Measurements from ENCODE around the gene ERMP1.

Gene ERMP1

GRCh38 chr9:5839572-5839902, 6.6 kb upstream of the ERMP1 start:
- H3K27me3 ChIP-seq, result no peaks in the 10 kb centered on the region
- H3K4me1 ChIP-seq, result no peaks in the 10 kb centered on the region
- no peaks in the 10 kb centered on the region for H3K9me3 ChIP-seq
- no peak overlapping the region for H3K4me3 ChIP-seq
- no peak for TF ChIP-seq CTCF (IDR thresholded peaks at IDR 0.05)
- H3K36me3 ChIP-seq, result peaks cover 0 to 6% (median 0%) of the 10 kb centered on the region in 3 donors
- no peak overlapping the region for H3K27ac ChIP-seq
- DNase-seq, result no peak
- intact Hi-C loops (cut with DNase I; ENCODE audit: low total_unique reads), result no loop called here

- Histone ChIP-seq H3K4me1 (peaks cover 0 to 2% (median under 1%) of the 10 kb centered on the region in 4 donors), H3K27ac (no peak overlapping the region), H3K4me3 (no peak overlapping the region), H3K9me3 (no peaks in the 10 kb centered on the region), H3K36me3 (peaks cover 0 to 6% (median 0%) of the 10 kb centered on the region in 3 donors), H3K27me3 (no peaks in the 10 kb centered on the region)
- intact Hi-C loops (cut with DNase I; ENCODE audit: low total_unique reads), result no loop called here
- TF ChIP-seq CTCF (IDR thresholded peaks at IDR 0.05), result no peak
- no peak for DNase-seq
Measured at GRCh38 chr9:5838884-5839571, 6.1 kb upstream of the ERMP1 start.

- H3K36me3 ChIP-seq, result no peaks in the 10 kb centered on the region
- no peaks in the 10 kb centered on the region for H3K9me3 ChIP-seq
- H3K4me3 ChIP-seq, result no peak overlapping the region
- H3K4me1 ChIP-seq, result peaks cover 0 to 22% (median 14%) of the 10 kb centered on the region in 4 donors
- no peak for TF ChIP-seq CTCF (IDR thresholded peaks at IDR 0.05)
- H3K27ac ChIP-seq, result no peak overlapping the region
- H3K27me3 ChIP-seq, result no peaks in the 10 kb centered on the region
- DNase-seq, result no peak
- intact Hi-C loops (cut with DNase I; ENCODE audit: low total_unique reads), result no loop called here
Measured at GRCh38 chr9:5835808-5836207, 2.9 kb upstream of the ERMP1 start.

- no peaks in the 10 kb centered on the region for H3K9me3 ChIP-seq
- intact Hi-C loops (cut with DNase I; ENCODE audit: low total_unique reads), result loop anchor here (5.0 kb wide), 1 partner anchor 173 kb away; a partner anchor contains a TSS
- no peak overlapping the region for H3K27ac ChIP-seq
- H3K4me3 ChIP-seq, result no peak overlapping the region
- DNase-seq, result no peak
- peaks cover 0 to 22% (median 14%) of the 10 kb centered on the region in 4 donors for H3K4me1 ChIP-seq
- H3K27me3 ChIP-seq, result no peaks in the 10 kb centered on the region
- H3K36me3 ChIP-seq, result no peaks in the 10 kb centered on the region
- TF ChIP-seq CTCF (IDR thresholded peaks at IDR 0.05), result no peak
Measured at GRCh38 chr9:5834214-5834613, 1.3 kb upstream of the ERMP1 start.

GRCh38 chr9:5832071-5832537, 813 bp downstream of the ERMP1 start:
- Histone ChIP-seq H3K4me3 (peak overlapping the region; percentile 92 to 96), H3K27ac (peak overlapping the region; percentile 67 to 86), H3K27me3 (no peaks in the 10 kb centered on the region), H3K9me3 (no peaks in the 10 kb centered on the region), H3K4me1 (peaks cover 0 to 22% (median 14%) of the 10 kb centered on the region in 4 donors), H3K36me3 (no peaks in the 10 kb centered on the region)
- no peak for TF ChIP-seq CTCF (IDR thresholded peaks at IDR 0.05)
- intact Hi-C loops (cut with DNase I; ENCODE audit: low total_unique reads), result loop anchor here (5.0 kb wide), 1 partner anchor 175 kb away; a partner anchor contains a TSS
- DNase-seq, result no peak
